Measurements from ENCODE around the gene SYAP1. TPM values are rescaled to one million over a fixed set of nuclear protein-coding genes. Genes with fewer than 3 reads are reported as not detected.

Gene SYAP1
- total and polyA plus RNA-seq, 9 of the 15 experiments (the other 6 are each of a cell fraction or from before 2014, with no cell fraction given): 5.7 to 35.3 (median 27.6) TPM

DNA sequence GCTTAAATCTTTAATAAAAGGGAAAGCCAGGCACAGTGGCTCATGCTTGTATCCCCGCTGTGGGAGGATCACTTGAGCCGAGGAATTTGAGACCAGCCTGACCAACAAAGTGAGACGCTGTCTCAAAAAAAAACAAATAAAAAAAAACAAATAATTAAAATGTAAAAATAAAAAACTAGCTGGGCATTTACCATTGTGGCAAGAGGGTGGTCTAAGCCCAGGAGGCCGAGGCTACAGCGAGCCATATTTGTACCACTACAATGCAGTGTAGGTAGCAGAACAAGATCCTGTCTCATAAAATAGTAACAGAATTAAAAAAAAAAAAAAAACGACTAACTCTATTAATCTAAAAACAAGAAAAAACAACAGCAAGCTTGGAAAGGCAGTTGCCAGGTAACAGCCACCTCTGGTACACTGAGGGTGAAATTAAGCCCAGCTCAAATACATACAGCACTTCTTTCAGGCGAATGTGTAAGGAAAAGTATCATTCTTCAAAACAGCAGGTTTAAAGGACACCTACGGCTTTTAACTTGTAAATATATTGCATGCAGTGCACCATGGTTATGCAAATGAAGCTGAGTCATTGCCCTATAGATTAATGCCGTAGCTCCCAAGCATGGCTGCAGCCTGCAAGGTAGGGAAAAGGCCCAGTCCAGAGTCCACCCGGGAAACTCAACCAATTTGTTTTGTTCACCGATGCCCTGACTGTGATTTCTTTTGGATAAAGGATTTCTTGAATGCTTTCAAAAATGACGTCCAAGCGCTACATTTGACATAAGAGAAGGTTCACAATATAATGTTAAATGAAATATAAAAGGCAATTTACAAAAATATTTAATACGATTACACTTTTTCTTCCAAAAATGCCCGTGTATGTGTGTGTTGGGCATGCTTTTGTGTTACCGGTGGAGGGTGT is 52.3 kb downstream of the SYAP1 start (continued):
- TF ChIP-seq MBD2 (IDR thresholded peaks at IDR 0.05; ENCODE audit: borderline replicate concordance, low read depth) (peak; percentile 83; the same call in 1 of the 2 replicates), MAFG (tag; conservative IDR thresholded peaks at IDR 0.05) (peak; percentile 96), SP2 (IDR thresholded peaks at IDR 0.05; ENCODE audit: extremely low read depth, low read depth, low read length, poor library complexity, severe bottlenecking) (no peak), RFX7 (CRISPR knock-in tag; IDR thresholded peaks at IDR 0.05) (peak; percentile 92), RBM22 (IDR thresholded peaks at IDR 0.05; ENCODE audit: low read depth, low read length, poor library complexity, severe bottlenecking) (no peak), COPS2 (conservative IDR thresholded peaks at IDR 0.05) (0 out of 2 replicates have a peak, but pooled peaks have one; percentile 31), PYGO2 (tag; IDR thresholded peaks at IDR 0.05) (0 out of 2 replicates have a peak, but pooled peaks have one; percentile 33), SRF (CRISPR knock-in tag; IDR thresholded peaks at IDR 0.05) (peak in 1 of 2 experiments; percentile 65; a peak in 1 of 4 replicates), NFYB (IDR thresholded peaks at IDR 0.05; ENCODE audit: extremely low read depth, insufficient read length) (no peak), FOSL1 (tag; conservative IDR thresholded peaks at IDR 0.05) (peak; percentile 94), ZFX (CRISPR knock-in tag; IDR thresholded peaks at IDR 0.05) (peak; percentile 56; the same call in 1 of the 2 replicates), SMARCC2 (IDR thresholded peaks at IDR 0.05; ENCODE audit: low read depth) (no peak), HLTF (IDR thresholded peaks at IDR 0.05) (peak; percentile 77; the same call in 1 of the 2 replicates), GTF2F1 (IDR thresholded peaks at IDR 0.05; ENCODE audit: low read depth, low read length) (peak; percentile 99), DIDO1 (tag; IDR thresholded peaks at IDR 0.05; ENCODE audit: low read depth) (no peak), XRCC5 (IDR thresholded peaks at IDR 0.05; ENCODE audit: low read depth, low read length) (no peak), NUFIP1 (IDR thresholded peaks at IDR 0.05; ENCODE audit: partially characterized antibody) (no peak)
- TF ChIP-seq, protein P1, sequence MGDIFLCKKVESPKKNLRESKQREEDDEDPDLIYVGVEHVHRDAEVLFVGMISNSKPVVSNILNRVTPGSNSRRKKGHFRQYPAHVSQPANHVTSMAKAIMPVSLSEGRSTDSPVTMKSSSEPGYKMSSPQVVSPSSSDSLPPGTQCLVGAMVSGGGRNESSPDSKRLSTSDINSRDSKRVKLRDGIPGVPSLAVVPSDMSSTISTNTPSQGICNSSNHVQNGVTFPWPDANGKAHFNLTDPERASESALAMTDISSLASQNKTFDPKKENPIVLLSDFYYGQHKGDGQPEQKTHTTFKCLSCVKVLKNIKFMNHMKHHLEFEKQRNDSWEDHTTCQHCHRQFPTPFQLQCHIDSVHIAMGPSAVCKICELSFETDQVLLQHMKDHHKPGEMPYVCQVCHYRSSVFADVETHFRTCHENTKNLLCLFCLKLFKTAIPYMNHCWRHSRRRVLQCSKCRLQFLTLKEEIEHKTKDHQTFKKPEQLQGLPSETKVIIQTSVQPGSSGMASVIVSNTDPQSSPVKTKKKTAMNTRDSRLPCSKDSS (IDR thresholded peaks at IDR 0.05; ENCODE audit: low read depth, partially characterized antibody): no peak
- TF ChIP-seq, protein P2, sequence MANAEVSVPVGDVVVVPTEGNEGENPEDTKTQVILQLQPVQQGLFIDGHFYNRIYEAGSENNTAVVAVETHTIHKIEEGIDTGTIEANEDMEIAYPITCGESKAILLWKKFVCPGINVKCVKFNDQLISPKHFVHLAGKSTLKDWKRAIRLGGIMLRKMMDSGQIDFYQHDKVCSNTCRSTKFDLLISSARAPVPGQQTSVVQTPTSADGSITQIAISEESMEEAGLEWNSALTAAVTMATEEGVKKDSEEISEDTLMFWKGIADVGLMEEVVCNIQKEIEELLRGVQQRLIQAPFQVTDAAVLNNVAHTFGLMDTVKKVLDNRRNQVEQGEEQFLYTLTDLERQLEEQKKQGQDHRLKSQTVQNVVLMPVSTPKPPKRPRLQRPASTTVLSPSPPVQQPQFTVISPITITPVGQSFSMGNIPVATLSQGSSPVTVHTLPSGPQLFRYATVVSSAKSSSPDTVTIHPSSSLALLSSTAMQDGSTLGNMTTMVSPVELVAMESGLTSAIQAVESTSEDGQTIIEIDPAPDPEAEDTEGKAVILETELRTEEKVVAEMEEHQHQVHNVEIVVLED (CRISPR knock-in tag; IDR thresholded peaks at IDR 0.05): no peak
- TF ChIP-seq, protein P3, sequence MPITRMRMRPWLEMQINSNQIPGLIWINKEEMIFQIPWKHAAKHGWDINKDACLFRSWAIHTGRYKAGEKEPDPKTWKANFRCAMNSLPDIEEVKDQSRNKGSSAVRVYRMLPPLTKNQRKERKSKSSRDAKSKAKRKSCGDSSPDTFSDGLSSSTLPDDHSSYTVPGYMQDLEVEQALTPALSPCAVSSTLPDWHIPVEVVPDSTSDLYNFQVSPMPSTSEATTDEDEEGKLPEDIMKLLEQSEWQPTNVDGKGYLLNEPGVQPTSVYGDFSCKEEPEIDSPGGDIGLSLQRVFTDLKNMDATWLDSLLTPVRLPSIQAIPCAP (CRISPR knock-in tag; IDR thresholded peaks at IDR 0.05; ENCODE audit: borderline replicate concordance): no peak
- TF ChIP-seq, protein P4, sequence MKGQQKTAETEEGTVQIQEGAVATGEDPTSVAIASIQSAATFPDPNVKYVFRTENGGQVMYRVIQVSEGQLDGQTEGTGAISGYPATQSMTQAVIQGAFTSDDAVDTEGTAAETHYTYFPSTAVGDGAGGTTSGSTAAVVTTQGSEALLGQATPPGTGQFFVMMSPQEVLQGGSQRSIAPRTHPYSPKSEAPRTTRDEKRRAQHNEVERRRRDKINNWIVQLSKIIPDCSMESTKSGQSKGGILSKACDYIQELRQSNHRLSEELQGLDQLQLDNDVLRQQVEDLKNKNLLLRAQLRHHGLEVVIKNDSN (CRISPR knock-in tag; IDR thresholded peaks at IDR 0.05): no peak

Data from K562 (cell line).